Activated CD4-positive, CD25-positive, alpha-beta regulatory T cell (primary cell): ENCODE results near the gene GAN.
"Not testable (repeated sequence)": the region's sequence is repeated elsewhere in the genome, so short reads cannot be mapped to it uniquely, and the experiment has no call there.

ENCODE experiments used
- DNase-seq, 4 experiments: peaks; one replicate each; lab custom pipeline; 2025; lab: John Stamatoyannopoulos, UW

GAN gene

GRCh38 chr16:81310045-81310644 lies 4.6 kb upstream of the GAN start:
- DNase-seq, result no peak

GRCh38 chr16:81311762-81312161 lies 3.0 kb upstream of the GAN start:
- no peak for DNase-seq

DNA sequence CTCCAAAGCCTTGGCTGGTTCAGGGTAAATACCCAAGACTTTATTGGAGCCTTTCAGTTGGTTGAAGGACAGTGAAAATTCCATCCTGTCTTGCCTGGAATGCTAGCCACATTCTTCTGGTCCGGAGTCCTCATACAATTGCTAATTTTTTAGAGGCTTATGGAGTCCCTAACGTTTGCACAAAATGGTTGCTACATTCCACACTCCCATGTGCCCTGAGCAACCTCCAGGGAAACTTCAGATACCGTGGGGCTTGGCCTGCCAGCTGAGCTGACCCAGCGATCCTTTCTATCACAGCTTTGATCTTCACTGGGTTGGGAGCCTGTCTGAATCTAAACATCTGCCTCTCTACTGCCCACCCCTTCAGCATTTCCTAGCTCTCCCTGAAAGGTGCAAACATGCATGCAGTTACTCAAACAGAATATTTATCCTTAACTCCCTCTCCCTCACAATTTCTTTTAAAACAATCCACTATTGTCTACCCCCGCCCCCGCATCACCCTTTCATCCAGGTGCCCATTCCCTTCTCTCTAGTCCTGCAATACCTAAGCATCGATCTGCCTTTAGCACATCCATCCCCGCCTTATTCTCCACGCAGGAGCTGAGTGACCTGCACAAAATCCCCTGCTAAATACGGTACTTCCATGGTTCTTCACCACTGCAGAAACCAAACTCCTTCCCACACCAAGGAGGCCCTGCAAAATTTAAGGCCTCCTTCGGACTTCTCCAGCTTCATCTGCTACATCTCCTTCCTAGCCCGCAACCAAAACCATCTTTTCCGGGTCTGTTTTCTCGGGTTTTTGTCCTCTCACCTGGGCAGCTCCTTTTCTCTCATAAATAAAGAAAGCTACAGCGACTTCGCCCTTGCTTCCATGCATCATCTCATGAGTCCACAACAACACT lies 810 bp upstream of the GAN start:
- no peak for DNase-seq

DNA sequence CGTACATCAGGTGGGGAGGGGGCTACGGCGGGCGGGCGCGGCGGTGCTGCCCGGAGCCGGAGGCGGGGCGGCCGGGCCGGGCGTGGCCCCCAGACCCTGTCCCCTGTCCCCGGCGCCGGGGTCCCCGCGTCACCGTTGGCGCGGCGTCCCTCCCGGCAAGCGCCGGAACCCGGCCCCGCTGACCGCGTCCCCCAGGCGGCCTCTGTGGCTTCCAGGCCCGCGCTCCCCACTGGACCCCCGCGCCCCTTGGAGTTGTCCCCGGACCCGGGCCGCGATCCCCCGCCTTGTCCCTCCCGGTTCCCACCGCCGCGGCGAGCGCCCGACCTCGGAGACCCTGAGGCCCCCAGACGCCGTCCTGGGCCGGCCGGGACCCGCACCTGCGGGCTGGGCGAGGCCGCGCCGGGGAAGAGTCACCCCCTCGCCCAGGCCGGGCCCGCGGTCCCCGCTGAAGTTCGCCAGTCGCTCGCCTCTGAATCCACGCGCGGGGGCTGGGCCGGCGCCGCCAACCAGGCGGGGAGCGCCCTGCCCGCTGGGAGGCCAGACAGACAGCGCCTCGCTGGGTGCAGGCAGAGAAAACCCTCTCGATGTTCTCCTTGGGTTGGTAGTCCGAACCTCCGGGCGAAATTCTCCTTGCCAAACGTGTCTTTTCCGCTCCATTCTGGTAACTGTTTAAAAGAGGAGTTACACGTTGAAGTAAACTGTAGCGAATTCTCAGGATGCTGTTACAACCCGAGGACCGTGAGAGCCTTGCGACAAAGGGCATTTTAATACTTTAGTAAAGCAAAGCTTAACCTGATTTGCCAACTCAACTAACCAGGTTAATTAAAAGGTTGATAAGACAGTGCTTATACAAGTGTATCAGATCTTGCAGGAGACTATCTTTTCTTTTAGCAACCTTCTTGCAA lies 761 bp downstream of the GAN start:
- DNase-seq, result peak in 3 of 4 experiments; percentile 7 to 23 (median 15)

GRCh38 chr16:81316176-81316496 lies 1.4 kb downstream of the GAN start:
- no peak for DNase-seq

GRCh38 chr16:81318711-81319110 lies 3.9 kb downstream of the GAN start:
- DNase-seq, result no peak

DNA sequence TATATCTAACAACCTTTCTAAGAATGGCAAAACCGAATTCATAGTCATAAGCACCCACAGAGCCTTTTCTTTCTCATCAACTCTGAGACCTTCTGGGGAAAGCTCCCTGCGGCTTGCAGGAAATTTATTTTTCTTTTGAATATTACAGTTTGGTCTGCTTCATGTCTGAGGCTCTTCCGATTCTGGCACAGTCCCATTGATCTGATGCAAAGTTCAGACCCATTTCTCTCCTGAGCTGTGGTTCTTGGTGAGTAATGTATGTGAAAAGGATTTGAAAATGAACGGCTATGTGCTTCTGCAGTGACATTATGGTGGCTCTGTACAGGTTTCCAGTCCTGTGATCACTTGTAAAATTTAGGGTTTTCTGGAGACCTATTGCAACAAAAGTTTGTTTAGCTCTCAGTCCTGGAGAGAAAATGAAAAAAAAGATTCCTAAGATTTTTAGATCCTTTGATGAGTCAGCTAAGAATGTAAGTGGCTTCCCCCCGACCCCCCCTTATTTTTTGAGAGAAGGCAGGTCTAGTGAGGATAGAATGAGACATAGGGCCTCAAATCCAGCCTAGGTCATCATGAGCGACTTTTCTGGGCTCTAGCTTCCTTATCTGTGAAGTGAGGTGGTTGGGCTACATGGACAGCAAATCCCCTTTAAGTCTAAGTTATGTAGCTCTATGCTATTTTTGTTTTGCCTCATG lies 4.6 kb downstream of the GAN start:
- no peak for DNase-seq

DNA sequence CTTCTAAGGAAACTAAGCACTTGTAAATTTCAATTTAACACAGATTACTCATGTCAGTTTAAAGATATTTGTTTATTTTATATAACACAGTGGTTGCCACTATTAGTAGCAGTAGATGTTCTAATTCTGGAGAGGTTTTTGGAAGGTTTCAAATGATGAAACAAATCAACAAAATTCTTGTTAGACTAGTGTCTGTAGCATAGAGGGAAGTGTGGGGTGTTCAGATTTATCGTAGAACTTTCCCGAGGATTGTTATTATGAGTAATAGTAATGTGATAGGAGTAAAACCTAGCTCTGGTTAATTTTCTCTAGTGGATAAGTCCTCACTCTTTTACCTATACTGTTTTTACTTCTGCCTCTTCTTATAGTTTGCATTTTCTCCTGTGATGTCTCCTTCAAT lies 6.3 kb downstream of the GAN start:
- DNase-seq, result no peak

DNA sequence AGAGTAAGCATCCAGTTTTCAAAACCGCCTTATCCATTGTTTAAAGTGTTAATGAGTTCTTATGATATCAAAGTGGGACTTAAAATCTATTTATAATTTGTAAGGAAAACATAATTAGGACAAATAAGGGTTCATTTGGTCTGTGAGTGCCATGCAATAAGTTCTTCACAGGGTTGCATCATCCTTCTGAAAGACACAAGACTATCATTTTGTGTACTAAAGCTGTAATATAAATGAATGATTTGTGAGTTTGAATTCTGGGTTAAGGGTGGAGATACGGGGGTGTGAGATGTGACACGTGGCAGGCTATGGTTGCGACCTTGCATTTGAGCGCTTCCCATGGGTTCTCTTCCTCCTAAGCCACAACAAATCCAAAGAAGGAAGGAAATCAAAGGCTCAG lies 6.8 kb downstream of the GAN start:
- no peak for DNase-seq

DNA sequence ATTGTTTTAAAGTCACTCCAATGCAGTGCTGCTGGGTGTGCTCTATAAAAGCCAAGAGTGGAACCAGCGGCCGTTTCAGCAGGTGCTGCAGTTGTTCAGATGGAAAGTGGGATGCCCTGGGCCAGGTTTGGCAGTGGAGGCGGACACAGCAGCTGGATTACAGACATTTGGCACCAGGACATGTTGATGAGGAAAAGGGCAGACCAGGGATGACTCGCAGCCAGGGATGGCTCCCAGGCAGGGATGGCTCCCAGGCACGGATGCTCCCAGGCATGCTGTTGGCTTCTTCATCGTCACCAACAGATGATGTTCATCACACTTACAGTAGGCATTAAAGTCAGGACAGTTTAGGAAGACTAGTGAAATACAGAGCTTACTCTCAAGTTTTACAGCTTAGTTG lies 10.0 kb downstream of the GAN start:
- DNase-seq, result no peak

GRCh38 chr16:81327011-81327410 lies 12.2 kb downstream of the GAN start:
- DNase-seq, result no peak

GRCh38 chr16:81327447-81328196 lies 12.9 kb downstream of the GAN start:
- no peak for DNase-seq

- DNase-seq, result no peak
Observed at GRCh38 chr16:81329947-81330346, 15.2 kb downstream of the GAN start.

DNA sequence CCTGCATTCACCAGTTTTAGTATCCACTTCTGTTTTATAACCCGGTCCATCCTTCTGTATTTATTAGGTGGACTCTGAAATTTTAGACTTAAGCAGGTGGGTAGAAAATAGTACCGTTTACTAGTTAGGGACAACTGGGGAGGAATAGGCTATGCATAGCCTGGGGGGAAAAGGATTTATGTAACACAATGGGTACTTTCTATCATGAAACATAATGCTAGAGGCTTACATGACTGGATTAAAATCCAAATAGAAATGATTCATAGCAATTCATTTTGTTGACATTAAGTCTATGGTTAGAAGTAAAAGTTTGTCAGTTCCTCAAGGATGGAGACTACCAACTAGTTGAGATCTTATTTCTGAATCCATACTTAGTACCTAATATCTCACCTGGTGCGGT lies 18.6 kb downstream of the GAN start:
- no peak for DNase-seq

GRCh38 chr16:81335669-81336068 lies 20.9 kb downstream of the GAN start:
- no peak for DNase-seq

DNA sequence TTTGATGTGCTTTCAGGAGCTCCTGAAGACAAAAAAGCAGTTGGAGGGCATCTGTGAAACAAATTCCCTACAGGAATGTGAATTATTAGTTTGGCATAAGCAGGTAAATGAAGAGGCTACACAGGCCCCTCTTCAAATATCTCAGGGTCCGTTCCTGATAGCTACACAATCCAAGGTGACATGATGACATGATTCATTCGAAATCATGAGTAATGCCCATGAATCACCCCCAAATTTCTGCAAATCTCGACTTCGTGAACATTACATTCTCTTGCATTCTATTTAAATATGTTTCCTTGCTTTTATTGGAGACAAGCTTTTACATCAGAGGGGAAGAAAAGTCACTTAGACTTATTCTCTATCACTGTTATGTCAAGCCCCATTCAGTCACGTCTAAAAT lies 22.3 kb downstream of the GAN start:
- DNase-seq, result no peak

DNA sequence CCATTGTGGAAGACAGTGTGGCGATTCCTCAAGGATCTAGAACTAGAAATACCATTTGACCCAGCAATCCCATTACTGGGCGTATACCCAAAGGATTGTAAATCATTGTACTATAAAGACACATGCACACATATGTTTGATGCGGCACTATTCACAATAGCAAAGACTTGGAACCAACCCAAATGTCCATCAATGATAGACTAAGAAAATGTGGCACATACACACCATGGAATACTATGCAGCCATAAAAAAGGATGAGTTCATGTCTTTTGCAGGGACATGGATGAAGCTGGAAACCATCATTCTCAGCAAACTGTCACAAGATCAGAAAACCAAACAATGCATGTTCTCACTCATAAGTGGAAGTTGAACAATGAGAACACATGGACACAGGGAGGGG lies 30.4 kb downstream of the GAN start:
- not testable (repeated sequence) for DNase-seq

GRCh38 chr16:81347425-81347824 lies 32.7 kb downstream of the GAN start:
- no peak for DNase-seq

DNA sequence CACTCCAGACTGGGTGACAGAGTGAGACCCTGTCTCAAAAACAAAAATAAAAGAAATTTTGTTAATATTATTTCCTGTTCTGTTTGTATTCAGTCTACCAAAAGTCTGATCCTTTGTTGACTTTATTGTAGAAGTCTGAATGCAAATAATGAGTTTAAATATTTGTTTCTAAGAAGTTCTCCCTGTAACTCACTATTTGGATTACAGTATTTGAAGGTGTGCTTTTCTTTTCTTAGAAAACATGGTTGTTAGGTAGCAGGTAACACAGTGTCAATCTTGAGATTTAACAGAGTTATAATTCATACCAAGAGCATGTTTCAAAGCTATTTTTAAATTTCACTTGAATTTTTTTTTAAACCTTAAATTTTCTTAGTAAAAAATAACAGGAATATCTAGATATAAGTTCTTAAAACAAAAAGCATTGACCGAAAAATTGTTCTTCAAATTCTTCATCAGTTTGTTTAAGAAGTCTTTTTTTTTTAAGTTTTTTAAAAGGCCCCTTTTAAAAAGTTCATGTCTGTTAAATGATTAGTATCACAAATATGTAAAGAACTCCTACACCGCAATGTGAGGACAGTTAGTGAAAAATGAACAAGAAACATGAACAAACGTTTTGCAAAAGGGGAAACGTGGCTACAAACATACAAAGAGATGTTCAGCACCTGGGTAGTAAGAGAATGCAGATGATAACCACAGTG lies 35.0 kb downstream of the GAN start:
- no peak for DNase-seq

- no peak for DNase-seq
Observed at GRCh38 chr16:81350306-81350615, 35.5 kb downstream of the GAN start.

DNA sequence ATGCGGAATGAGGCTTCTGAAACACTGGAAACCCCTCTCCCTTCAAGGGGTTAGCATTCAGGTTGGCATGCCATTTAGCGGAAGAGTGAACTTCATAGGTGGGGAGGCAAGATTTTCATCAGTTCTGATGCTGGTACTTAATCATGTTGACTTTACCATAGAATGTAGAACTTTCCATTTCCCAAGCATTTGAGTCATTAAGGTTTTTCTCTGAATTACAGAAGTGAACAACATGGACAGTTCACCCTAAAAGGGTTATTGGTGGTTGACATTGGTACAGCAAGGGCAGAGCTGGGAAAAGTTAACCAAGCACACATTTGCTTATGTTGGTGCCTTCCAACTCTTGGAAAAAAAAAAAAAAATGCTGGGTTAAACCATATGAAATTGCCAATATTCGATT lies 39.1 kb downstream of the GAN start:
- no peak for DNase-seq
